WTC11 (cell line): ENCODE data around the gene DLGAP4. TPM values are rescaled to one million over a fixed set of nuclear protein-coding genes. Genes with fewer than 3 reads are reported as not detected.

Experiments used
- ATAC-seq: fragments of 200-7000 bp; cut with Tn5 transposase; 2 replicates; pipeline ENCODE4 v1.10.0; 2021; ENCODE audit warnings: mild to moderate bottlenecking, moderate library complexity
- CTCF ChIA-PET: fragments of 300-600 bp; sonication (Branson Sonifier 250); formaldehyde crosslinking; loops from one replicate; lab custom pipeline; 2021; ENCODE audit warnings: antibody characterized with exemption; lab: Charles Lee
- POLR2A ChIA-PET: fragments of 350-600 bp; sonication (Branson Sonifier 250); formaldehyde crosslinking; loops from one replicate; lab custom pipeline; 2021; ENCODE audit warnings: antibody characterized with exemption; lab: Charles Lee
- DNase-seq: peaks from one replicate; pipeline ENCODE4 v3.0.0; 2021; ENCODE audit warnings: low spot score
- H3K27ac Mint-ChIP-seq: 2 replicates; pipeline ENCODE4 v1.8.0; 2021; ENCODE audit warnings: mixed read lengths
- H3K27me3 Mint-ChIP-seq: 2 replicates; pipeline ENCODE4 v1.8.0; 2021; ENCODE audit warnings: low read depth, mild to moderate bottlenecking, moderate library complexity, mixed read lengths
- H3K36me3 Mint-ChIP-seq: 2 replicates; pipeline ENCODE4 v1.8.0; 2021; ENCODE audit warnings: mixed read lengths
- H3K4me1 Mint-ChIP-seq: 2 replicates; pipeline ENCODE4 v1.8.0; 2022; ENCODE audit warnings: mixed read lengths
- H3K4me3 Mint-ChIP-seq: 2 replicates; pipeline ENCODE4 v1.8.0; 2021; ENCODE audit warnings: mild to moderate bottlenecking, moderate library complexity, mixed read lengths
- H3K9me3 Mint-ChIP-seq: 2 replicates; pipeline ENCODE4 v1.8.0; 2021; ENCODE audit warnings: mixed read lengths
- CTCF ChIP-seq: fragments of 200-600 bp; IDR thresholded peaks from 2 replicates; pipeline ENCODE4 v1.8.0; 2022; ENCODE audit warnings: antibody characterized with exemption
- EMX1 ChIP-seq: fragments of 250-450 bp; sonication (Bioruptor Pico); IDR thresholded peaks from 2 replicates; pipeline ENCODE4 v1.8.0; 2021; ENCODE audit warnings: mild to moderate bottlenecking
- FOXK1 ChIP-seq: sonication (generic); formaldehyde crosslinking; IDR thresholded peaks from 2 replicates; pipeline ENCODE4 v1.8.0; 2022; ENCODE audit warnings: mild to moderate bottlenecking, moderate library complexity, missing genetic modification reagents
- GABPB1 ChIP-seq: sonication (generic); formaldehyde crosslinking; IDR thresholded peaks from 2 replicates; pipeline ENCODE4 v1.8.1; 2023; ENCODE audit warnings: mild to moderate bottlenecking, missing genetic modification reagents
- NFATC4 ChIP-seq: fragments of 250-450 bp; sonication (Bioruptor Pico); IDR thresholded peaks from 2 replicates; pipeline ENCODE4 v1.9.0; 2021; ENCODE audit warnings: mild to moderate bottlenecking
- ZNF138 ChIP-seq: sonication (generic); formaldehyde crosslinking; conservative IDR thresholded peaks from 2 replicates; pipeline ENCODE4 v1.8.1; 2022; ENCODE audit warnings: mild to moderate bottlenecking, moderate library complexity, missing genetic modification reagents
- ZNF263 ChIP-seq: sonication (generic); formaldehyde crosslinking; IDR thresholded peaks from 2 replicates; pipeline ENCODE4 v1.8.1; 2022; ENCODE audit warnings: low read depth, mild to moderate bottlenecking, moderate library complexity, missing genetic modification reagents
- ZNF416 ChIP-seq: fragments of 250-450 bp; sonication (Bioruptor Pico); IDR thresholded peaks from 2 replicates; pipeline ENCODE4 v1.9.0; 2021; ENCODE audit warnings: mild to moderate bottlenecking, inconsistent platforms
- ZNF423 ChIP-seq: fragments of 250-450 bp; sonication (Bioruptor Pico); IDR thresholded peaks from 2 replicates; pipeline ENCODE4 v2.1.2; 2022; ENCODE audit warnings: mild to moderate bottlenecking, moderate library complexity
- ZSCAN18 ChIP-seq: fragments of 250-450 bp; sonication (Bioruptor Pico); IDR thresholded peaks from 2 replicates; pipeline ENCODE4 v2.1.2; 2022; ENCODE audit warnings: mild to moderate bottlenecking, moderate library complexity
- total RNA-seq: library from RNA; stranded (reverse); gene quantifications from 3 replicates; pipeline ENCODE4 v1.2.3, GENCODE V29; 2021
- TF ChIP-seq, protein P1 (sequence below): fragments of 250-450 bp; sonication (Bioruptor Pico); IDR thresholded peaks from 2 replicates; pipeline ENCODE4 v1.9.0; 2021; ENCODE audit warnings: mild to moderate bottlenecking
- TF ChIP-seq, protein P2 (sequence below): sonication (generic); formaldehyde crosslinking; IDR thresholded peaks from 2 replicates; pipeline ENCODE4 v1.8.0; 2022; ENCODE audit warnings: mild to moderate bottlenecking, missing genetic modification reagents
- TF ChIP-seq, protein P3 (sequence below): fragments of 250-450 bp; sonication (Bioruptor Pico); IDR thresholded peaks from 2 replicates; pipeline ENCODE4 v1.8.0; 2021; ENCODE audit warnings: mild to moderate bottlenecking
- TF ChIP-seq, protein P4 (sequence below): fragments of 250-450 bp; sonication (Bioruptor Pico); IDR thresholded peaks from 2 replicates; pipeline ENCODE4 v1.9.0; 2021; ENCODE audit warnings: mild to moderate bottlenecking
- TF ChIP-seq, protein P5 (sequence below): sonication (generic); formaldehyde crosslinking; IDR thresholded peaks from 2 replicates; pipeline ENCODE4 v1.8.0; 2023; ENCODE audit warnings: missing genetic modification reagents
- TF ChIP-seq, protein P6 (sequence below): fragments of 250-450 bp; sonication (Bioruptor Pico); IDR thresholded peaks from 2 replicates; pipeline ENCODE4 v1.9.0; 2021; ENCODE audit warnings: mild to moderate bottlenecking, borderline replicate concordance

DLGAP4 gene
- total RNA-seq, 1 experiment from 2014 or later = 52.6 TPM

GRCh38 chr20:36273414-36274180 lies 32.5 kb upstream of the DLGAP4 start:
- DNase-seq = no peak

GRCh38 chr20:36274181-36274841 lies 31.8 kb upstream of the DLGAP4 start:
- H3K27ac Mint-ChIP-seq = no peak overlapping the region
- no peaks in the 10 kb centered on the region; the same call in 1 of the 2 replicates for H3K27me3 Mint-ChIP-seq
- H3K4me1 Mint-ChIP-seq = peaks cover 23% of the 10 kb centered on the region
- H3K36me3 Mint-ChIP-seq = no peaks in the 10 kb centered on the region
- ATAC-seq (no peak; the same call in 1 of the 2 replicates), DNase-seq (no peak)
- POLR2A ChIA-PET = no interaction called here
- CTCF ChIA-PET = interaction anchor here (0.6 to 6.1 kb wide), 13 partner anchors 15 to 297 kb away, joined by 3 to 90 read pairs (median 6); no protein-coding TSS in a partner anchor
- H3K9me3 Mint-ChIP-seq = no peaks in the 10 kb centered on the region
- H3K4me3 Mint-ChIP-seq = no peak overlapping the region
- TF ChIP-seq ZNF263 (CRISPR knock-in tag) (no peak), ZNF416 (CRISPR knock-in tag) (no peak), NFATC4 (no peak), CTCF (no peak), EMX1 (CRISPR knock-in tag) (no peak), ZSCAN18 (no peak), ZNF138 (CRISPR knock-in tag) (no peak)
- TF ChIP-seq, protein P1, sequence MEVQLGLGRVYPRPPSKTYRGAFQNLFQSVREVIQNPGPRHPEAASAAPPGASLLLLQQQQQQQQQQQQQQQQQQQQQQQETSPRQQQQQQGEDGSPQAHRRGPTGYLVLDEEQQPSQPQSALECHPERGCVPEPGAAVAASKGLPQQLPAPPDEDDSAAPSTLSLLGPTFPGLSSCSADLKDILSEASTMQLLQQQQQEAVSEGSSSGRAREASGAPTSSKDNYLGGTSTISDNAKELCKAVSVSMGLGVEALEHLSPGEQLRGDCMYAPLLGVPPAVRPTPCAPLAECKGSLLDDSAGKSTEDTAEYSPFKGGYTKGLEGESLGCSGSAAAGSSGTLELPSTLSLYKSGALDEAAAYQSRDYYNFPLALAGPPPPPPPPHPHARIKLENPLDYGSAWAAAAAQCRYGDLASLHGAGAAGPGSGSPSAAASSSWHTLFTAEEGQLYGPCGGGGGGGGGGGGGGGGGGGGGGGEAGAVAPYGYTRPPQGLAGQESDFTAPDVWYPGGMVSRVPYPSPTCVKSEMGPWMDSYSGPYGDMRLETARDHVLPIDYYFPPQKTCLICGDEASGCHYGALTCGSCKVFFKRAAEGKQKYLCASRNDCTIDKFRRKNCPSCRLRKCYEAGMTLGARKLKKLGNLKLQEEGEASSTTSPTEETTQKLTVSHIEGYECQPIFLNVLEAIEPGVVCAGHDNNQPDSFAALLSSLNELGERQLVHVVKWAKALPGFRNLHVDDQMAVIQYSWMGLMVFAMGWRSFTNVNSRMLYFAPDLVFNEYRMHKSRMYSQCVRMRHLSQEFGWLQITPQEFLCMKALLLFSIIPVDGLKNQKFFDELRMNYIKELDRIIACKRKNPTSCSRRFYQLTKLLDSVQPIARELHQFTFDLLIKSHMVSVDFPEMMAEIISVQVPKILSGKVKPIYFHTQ = no peak
- TF ChIP-seq, protein P2, sequence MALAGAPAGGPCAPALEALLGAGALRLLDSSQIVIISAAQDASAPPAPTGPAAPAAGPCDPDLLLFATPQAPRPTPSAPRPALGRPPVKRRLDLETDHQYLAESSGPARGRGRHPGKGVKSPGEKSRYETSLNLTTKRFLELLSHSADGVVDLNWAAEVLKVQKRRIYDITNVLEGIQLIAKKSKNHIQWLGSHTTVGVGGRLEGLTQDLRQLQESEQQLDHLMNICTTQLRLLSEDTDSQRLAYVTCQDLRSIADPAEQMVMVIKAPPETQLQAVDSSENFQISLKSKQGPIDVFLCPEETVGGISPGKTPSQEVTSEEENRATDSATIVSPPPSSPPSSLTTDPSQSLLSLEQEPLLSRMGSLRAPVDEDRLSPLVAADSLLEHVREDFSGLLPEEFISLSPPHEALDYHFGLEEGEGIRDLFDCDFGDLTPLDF (CRISPR knock-in tag) = no peak
- TF ChIP-seq, protein P3, sequence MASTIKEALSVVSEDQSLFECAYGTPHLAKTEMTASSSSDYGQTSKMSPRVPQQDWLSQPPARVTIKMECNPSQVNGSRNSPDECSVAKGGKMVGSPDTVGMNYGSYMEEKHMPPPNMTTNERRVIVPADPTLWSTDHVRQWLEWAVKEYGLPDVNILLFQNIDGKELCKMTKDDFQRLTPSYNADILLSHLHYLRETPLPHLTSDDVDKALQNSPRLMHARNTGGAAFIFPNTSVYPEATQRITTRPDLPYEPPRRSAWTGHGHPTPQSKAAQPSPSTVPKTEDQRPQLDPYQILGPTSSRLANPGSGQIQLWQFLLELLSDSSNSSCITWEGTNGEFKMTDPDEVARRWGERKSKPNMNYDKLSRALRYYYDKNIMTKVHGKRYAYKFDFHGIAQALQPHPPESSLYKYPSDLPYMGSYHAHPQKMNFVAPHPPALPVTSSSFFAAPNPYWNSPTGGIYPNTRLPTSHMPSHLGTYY (CRISPR knock-in tag) = no peak
- TF ChIP-seq, protein P4, sequence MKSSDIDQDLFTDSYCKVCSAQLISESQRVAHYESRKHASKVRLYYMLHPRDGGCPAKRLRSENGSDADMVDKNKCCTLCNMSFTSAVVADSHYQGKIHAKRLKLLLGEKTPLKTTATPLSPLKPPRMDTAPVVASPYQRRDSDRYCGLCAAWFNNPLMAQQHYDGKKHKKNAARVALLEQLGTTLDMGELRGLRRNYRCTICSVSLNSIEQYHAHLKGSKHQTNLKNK = no peak

More at GRCh38 chr20:36273414-36274180, 32.5 kb upstream of the DLGAP4 start:
- ATAC-seq = no peak; the same call in 1 of the 2 replicates
- ChIA-PET POLR2A (no interaction called here), CTCF (interaction anchor here (0.6 to 6.1 kb wide), 19 partner anchors 12 to 297 kb away, joined by 3 to 90 read pairs (median 4); no protein-coding TSS in a partner anchor)
- Mint-ChIP-seq H3K4me3 (no peak overlapping the region), H3K36me3 (no peaks in the 10 kb centered on the region), H3K27ac (no peak overlapping the region), H3K9me3 (no peaks in the 10 kb centered on the region), H3K4me1 (peaks cover 25% of the 10 kb centered on the region), H3K27me3 (no peaks in the 10 kb centered on the region; the same call in 1 of the 2 replicates)
- TF ChIP-seq FOXK1 (CRISPR knock-in tag) (no peak), ZNF423 (CRISPR knock-in tag) (no peak), NFATC4 (no peak), GABPB1 (no peak)
- TF ChIP-seq, protein P5, sequence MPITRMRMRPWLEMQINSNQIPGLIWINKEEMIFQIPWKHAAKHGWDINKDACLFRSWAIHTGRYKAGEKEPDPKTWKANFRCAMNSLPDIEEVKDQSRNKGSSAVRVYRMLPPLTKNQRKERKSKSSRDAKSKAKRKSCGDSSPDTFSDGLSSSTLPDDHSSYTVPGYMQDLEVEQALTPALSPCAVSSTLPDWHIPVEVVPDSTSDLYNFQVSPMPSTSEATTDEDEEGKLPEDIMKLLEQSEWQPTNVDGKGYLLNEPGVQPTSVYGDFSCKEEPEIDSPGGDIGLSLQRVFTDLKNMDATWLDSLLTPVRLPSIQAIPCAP = no peak
- TF ChIP-seq, protein P6, sequence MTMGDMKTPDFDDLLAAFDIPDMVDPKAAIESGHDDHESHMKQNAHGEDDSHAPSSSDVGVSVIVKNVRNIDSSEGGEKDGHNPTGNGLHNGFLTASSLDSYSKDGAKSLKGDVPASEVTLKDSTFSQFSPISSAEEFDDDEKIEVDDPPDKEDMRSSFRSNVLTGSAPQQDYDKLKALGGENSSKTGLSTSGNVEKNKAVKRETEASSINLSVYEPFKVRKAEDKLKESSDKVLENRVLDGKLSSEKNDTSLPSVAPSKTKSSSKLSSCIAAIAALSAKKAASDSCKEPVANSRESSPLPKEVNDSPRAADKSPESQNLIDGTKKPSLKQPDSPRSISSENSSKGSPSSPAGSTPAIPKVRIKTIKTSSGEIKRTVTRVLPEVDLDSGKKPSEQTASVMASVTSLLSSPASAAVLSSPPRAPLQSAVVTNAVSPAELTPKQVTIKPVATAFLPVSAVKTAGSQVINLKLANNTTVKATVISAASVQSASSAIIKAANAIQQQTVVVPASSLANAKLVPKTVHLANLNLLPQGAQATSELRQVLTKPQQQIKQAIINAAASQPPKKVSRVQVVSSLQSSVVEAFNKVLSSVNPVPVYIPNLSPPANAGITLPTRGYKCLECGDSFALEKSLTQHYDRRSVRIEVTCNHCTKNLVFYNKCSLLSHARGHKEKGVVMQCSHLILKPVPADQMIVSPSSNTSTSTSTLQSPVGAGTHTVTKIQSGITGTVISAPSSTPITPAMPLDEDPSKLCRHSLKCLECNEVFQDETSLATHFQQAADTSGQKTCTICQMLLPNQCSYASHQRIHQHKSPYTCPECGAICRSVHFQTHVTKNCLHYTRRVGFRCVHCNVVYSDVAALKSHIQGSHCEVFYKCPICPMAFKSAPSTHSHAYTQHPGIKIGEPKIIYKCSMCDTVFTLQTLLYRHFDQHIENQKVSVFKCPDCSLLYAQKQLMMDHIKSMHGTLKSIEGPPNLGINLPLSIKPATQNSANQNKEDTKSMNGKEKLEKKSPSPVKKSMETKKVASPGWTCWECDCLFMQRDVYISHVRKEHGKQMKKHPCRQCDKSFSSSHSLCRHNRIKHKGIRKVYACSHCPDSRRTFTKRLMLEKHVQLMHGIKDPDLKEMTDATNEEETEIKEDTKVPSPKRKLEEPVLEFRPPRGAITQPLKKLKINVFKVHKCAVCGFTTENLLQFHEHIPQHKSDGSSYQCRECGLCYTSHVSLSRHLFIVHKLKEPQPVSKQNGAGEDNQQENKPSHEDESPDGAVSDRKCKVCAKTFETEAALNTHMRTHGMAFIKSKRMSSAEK (CRISPR knock-in tag) = no peak
